ENCODE results near the gene CCM2L. TPM values are rescaled to one million over a fixed set of nuclear protein-coding genes. Genes with fewer than 3 reads are reported as not detected.

The CCM2L gene
- total and polyA plus RNA-seq, 2 of the 8 experiments (the other 6 are each of a cell fraction or from before 2014, with no cell fraction given) = 5.5 to 15.8 TPM

GRCh38 chr20:32071395-32072167 is 61.3 kb downstream of the CCM2L start (continued):
- no peak for TF ChIP-seq POU5F1 (IDR thresholded peaks at IDR 0.05; ENCODE audit: low read depth, low read length)
- no peak for TF ChIP-seq ATF3 (IDR thresholded peaks at IDR 0.05; ENCODE audit: insufficient read depth, low read depth, low read length)
- no peak for TF ChIP-seq RFX5 (IDR thresholded peaks at IDR 0.05; ENCODE audit: borderline replicate concordance, low read depth, low read length)
- no peak for TF ChIP-seq SIRT6 (IDR thresholded peaks at IDR 0.05; ENCODE audit: low read length)
- TF ChIP-seq NRF1 (IDR thresholded peaks at IDR 0.05; ENCODE audit: low read depth, low read length) = no peak
- TF ChIP-seq KDM1A (IDR thresholded peaks at IDR 0.05; ENCODE audit: borderline replicate concordance, low read length) = no peak
- no peak for TF ChIP-seq JUND (IDR thresholded peaks at IDR 0.05; ENCODE audit: low read length)
- no peak for TF ChIP-seq POLR2AphosphoS5 (IDR thresholded peaks at IDR 0.05; ENCODE audit: low read depth, low read length)
- TF ChIP-seq KDM5A (IDR thresholded peaks at IDR 0.05; ENCODE audit: low read length) = no peak
- TF ChIP-seq TEAD4 (IDR thresholded peaks at IDR 0.05; ENCODE audit: low read depth, low read length) = no peak
